GM19193 (cell line): ENCODE measurements around the gene TMEM190.

ENCODE experiments used
- POLR2A ChIP-seq: IDR thresholded peaks from 4 replicates; pipeline ENCODE4 v1.6.1; 2011; ENCODE audit not compliant: insufficient read depth, insufficient read length; ENCODE audit errors: extremely low read depth

Gene TMEM190

GRCh38 chr19:55408533-55408872 lies 31.9 kb downstream of the TMEM190 start:
- peak; percentile 48 for TF ChIP-seq POLR2A

GRCh38 chr19:55410168-55410567 lies 33.5 kb downstream of the TMEM190 start:
- no peak for TF ChIP-seq POLR2A

GRCh38 chr19:55418185-55418584 lies 41.6 kb downstream of the TMEM190 start:
- no peak for TF ChIP-seq POLR2A

GRCh38 chr19:55419103-55419502 lies 42.5 kb downstream of the TMEM190 start:
- no peak for TF ChIP-seq POLR2A

- TF ChIP-seq POLR2A = no peak
Observed at GRCh38 chr19:55419624-55420236, 43.1 kb downstream of the TMEM190 start.

GRCh38 chr19:55423225-55424005 lies 46.8 kb downstream of the TMEM190 start:
- no peak for TF ChIP-seq POLR2A

GRCh38 chr19:55424518-55424917 lies 47.9 kb downstream of the TMEM190 start:
- no peak for TF ChIP-seq POLR2A

GRCh38 chr19:55426042-55426441 lies 49.4 kb downstream of the TMEM190 start:
- no peak for TF ChIP-seq POLR2A
